A549 (cell line): ENCODE results near the gene MTRF1L.

ENCODE experiments used
- CEBPB ChIP-seq, 2 experiments: fragments of >200 bp in 1 of 2; sonication (Bioruptor Twin) in 1 of 2; formaldehyde crosslinking in 1 of 2; IDR thresholded peaks; 2 replicates each; pipeline ENCODE4 v1.6.1; 2012 to 2016
- EP300 ChIP-seq, 2 experiments: fragments of >200 bp; sonication (Bioruptor Twin); formaldehyde crosslinking; IDR thresholded peaks; 2 replicates in 1 of 2; 3 replicates in 1 of 2; pipeline ENCODE4 v1.6.1; 2016 to 2017
- JUN ChIP-seq, 2 experiments: fragments of >200 bp; sonication (Bioruptor Twin); formaldehyde crosslinking; IDR thresholded peaks; 2 replicates in 1 of 2; 3 replicates in 1 of 2; pipeline ENCODE4 v1.6.1; 2016 to 2017
- MAFK ChIP-seq: fragments of 450-650 bp; IDR thresholded peaks from 2 replicates; pipeline ENCODE4 v1.6.1; 2014; ENCODE audit not compliant: partially characterized antibody
- MAZ ChIP-seq: fragments of 150-350 bp; IDR thresholded peaks from 2 replicates; pipeline ENCODE4 v1.6.1; 2014; ENCODE audit warnings: antibody characterized with exemption, low read depth, low read length, borderline replicate concordance
- POLR2A ChIP-seq: IDR thresholded peaks from 2 replicates; pipeline ENCODE4 v1.6.1; 2012; ENCODE audit warnings: mild to moderate bottlenecking, low read length
- ZFP36 ChIP-seq: fragments of 450-650 bp; IDR thresholded peaks from 2 replicates; pipeline ENCODE4 v1.6.1; 2014; ENCODE audit warnings: borderline replicate concordance; ENCODE audit not compliant: partially characterized antibody
- TF ChIP-seq, protein P1 (sequence below): fragments of 450-650 bp; IDR thresholded peaks from 2 replicates; pipeline ENCODE4 v1.6.1; 2014; ENCODE audit warnings: antibody characterized with exemption
- TF ChIP-seq, protein P2 (sequence below): fragments of 250-450 bp; sonication (Bioruptor Pico); IDR thresholded peaks from 2 replicates; pipeline ENCODE4 v1.5.0; 2020; ENCODE audit warnings: low read depth, mild to moderate bottlenecking, moderate library complexity
- TF ChIP-seq, protein P3 (sequence below): fragments of >200 bp; sonication (Bioruptor Twin); formaldehyde crosslinking; IDR thresholded peaks from 3 replicates; pipeline ENCODE4 v1.5.1; 2016
- TF ChIP-seq, protein P4 (sequence below): IDR thresholded peaks from 2 replicates; pipeline ENCODE4 v1.6.1; 2012

DNA sequence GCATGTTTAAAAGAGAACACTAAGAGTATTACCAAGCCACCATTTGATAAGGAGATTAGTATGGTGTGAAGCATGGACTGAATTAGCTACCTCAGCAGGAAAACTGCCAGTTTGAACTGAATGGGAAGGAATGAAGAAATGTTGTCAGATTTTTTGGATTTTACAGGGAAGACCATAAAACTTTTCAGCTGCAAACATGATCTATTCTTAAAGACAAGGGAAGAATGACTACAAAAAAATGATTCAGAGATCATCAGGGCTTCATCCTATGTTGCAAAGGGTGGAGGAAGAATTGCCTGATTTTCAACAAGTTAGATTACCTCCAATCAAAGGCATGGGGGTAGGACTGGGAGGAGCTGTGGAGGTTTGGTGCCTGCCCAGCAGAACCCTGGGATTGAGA, 49.3 kb upstream of the MTRF1L start:
- TF ChIP-seq, protein P1, sequence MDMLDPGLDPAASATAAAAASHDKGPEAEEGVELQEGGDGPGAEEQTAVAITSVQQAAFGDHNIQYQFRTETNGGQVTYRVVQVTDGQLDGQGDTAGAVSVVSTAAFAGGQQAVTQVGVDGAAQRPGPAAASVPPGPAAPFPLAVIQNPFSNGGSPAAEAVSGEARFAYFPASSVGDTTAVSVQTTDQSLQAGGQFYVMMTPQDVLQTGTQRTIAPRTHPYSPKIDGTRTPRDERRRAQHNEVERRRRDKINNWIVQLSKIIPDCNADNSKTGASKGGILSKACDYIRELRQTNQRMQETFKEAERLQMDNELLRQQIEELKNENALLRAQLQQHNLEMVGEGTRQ, result no peak
- TF ChIP-seq MAZ (no peak), ZFP36 (no peak), EP300 (IDR thresholded peaks at IDR 0.05) (no peak), JUN (IDR thresholded peaks at IDR 0.05) (no peak), POLR2A (no peak), MAFK (no peak), CEBPB (IDR thresholded peaks at IDR 0.05) (no peak)
- TF ChIP-seq, protein P2, sequence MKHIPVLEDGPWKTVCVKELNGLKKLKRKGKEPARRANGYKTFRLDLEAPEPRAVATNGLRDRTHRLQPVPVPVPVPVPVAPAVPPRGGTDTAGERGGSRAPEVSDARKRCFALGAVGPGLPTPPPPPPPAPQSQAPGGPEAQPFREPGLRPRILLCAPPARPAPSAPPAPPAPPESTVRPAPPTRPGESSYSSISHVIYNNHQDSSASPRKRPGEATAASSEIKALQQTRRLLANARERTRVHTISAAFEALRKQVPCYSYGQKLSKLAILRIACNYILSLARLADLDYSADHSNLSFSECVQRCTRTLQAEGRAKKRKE (CRISPR knock-in tag), result no peak
- TF ChIP-seq, protein P3, sequence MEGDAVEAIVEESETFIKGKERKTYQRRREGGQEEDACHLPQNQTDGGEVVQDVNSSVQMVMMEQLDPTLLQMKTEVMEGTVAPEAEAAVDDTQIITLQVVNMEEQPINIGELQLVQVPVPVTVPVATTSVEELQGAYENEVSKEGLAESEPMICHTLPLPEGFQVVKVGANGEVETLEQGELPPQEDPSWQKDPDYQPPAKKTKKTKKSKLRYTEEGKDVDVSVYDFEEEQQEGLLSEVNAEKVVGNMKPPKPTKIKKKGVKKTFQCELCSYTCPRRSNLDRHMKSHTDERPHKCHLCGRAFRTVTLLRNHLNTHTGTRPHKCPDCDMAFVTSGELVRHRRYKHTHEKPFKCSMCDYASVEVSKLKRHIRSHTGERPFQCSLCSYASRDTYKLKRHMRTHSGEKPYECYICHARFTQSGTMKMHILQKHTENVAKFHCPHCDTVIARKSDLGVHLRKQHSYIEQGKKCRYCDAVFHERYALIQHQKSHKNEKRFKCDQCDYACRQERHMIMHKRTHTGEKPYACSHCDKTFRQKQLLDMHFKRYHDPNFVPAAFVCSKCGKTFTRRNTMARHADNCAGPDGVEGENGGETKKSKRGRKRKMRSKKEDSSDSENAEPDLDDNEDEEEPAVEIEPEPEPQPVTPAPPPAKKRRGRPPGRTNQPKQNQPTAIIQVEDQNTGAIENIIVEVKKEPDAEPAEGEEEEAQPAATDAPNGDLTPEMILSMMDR, result no peak
- TF ChIP-seq, protein P4, sequence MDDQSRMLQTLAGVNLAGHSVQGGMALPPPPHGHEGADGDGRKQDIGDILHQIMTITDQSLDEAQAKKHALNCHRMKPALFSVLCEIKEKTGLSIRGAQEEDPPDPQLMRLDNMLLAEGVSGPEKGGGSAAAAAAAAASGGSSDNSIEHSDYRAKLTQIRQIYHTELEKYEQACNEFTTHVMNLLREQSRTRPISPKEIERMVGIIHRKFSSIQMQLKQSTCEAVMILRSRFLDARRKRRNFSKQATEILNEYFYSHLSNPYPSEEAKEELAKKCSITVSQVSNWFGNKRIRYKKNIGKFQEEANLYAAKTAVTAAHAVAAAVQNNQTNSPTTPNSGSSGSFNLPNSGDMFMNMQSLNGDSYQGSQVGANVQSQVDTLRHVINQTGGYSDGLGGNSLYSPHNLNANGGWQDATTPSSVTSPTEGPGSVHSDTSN, result no peak
